HG02870 (cell line): ENCODE measurements around the gene SLC6A11.

Experiments
- ATAC-seq: cut with Tn5 transposase; IDR thresholded peaks from one replicate; pipeline ENCODE4 v1.9.1; 2021; ENCODE audit warnings: mild to moderate bottlenecking, moderate library complexity; ENCODE audit not compliant: unreplicated experiment

Gene SLC6A11

GRCh38 chr3:10837849-10838248, 21.8 kb downstream of the SLC6A11 start:
- no peak for ATAC-seq

GRCh38 chr3:10839167-10839566, 23.1 kb downstream of the SLC6A11 start:
- ATAC-seq, result no peak

GRCh38 chr3:10841100-10841499, 25.1 kb downstream of the SLC6A11 start:
- no peak for ATAC-seq

GRCh38 chr3:10843378-10843777, 27.4 kb downstream of the SLC6A11 start:
- no peak for ATAC-seq

- ATAC-seq, result no peak
These were observed 29.2 kb downstream of the SLC6A11 start for GRCh38 chr3:10845001-10845761.

- ATAC-seq, result peak; percentile 56
These were observed 30.0 kb downstream of the SLC6A11 start for GRCh38 chr3:10845839-10846656.

GRCh38 chr3:10846657-10846975, 30.6 kb downstream of the SLC6A11 start:
- no peak for ATAC-seq

- ATAC-seq, result no peak
These were observed 32.2 kb downstream of the SLC6A11 start for GRCh38 chr3:10848261-10848660.

GRCh38 chr3:10852066-10852808, 36.2 kb downstream of the SLC6A11 start:
- ATAC-seq, result no peak

- no peak for ATAC-seq
These were observed 39.2 kb downstream of the SLC6A11 start for GRCh38 chr3:10855083-10855870.

GRCh38 chr3:10855871-10856662, 40.0 kb downstream of the SLC6A11 start:
- no peak for ATAC-seq

GRCh38 chr3:10857235-10857634, 41.2 kb downstream of the SLC6A11 start:
- no peak for ATAC-seq

GRCh38 chr3:10858091-10858490, 42.1 kb downstream of the SLC6A11 start:
- no peak for ATAC-seq

GRCh38 chr3:10867384-10867783, 51.4 kb downstream of the SLC6A11 start:
- no peak for ATAC-seq

GRCh38 chr3:10869460-10869859, 53.4 kb downstream of the SLC6A11 start:
- ATAC-seq, result no peak

- no peak for ATAC-seq
These were observed 54.3 kb downstream of the SLC6A11 start for GRCh38 chr3:10870296-10870695.

GRCh38 chr3:10873415-10873814, 57.4 kb downstream of the SLC6A11 start:
- no peak for ATAC-seq

- no peak for ATAC-seq
These were observed 59.9 kb downstream of the SLC6A11 start for GRCh38 chr3:10875914-10876313.

- no peak for ATAC-seq
These were observed 60.6 kb downstream of the SLC6A11 start for GRCh38 chr3:10876661-10877060.

- ATAC-seq, result no peak
These were observed 66.8 kb downstream of the SLC6A11 start for GRCh38 chr3:10882851-10883250.
